Stimulated activated naive CD4-positive, alpha-beta T cell treated with Interleukin-2 at 50 U/mL for 16 hours (primary cell): ENCODE data around the gene NDUFAF7.
"Not testable (repeated sequence)": the region's sequence is repeated elsewhere in the genome, so short reads cannot be mapped to it uniquely, and the experiment has no call there.

Experiments
- DNase-seq: peaks from one replicate; lab custom pipeline; 2025; lab: John Stamatoyannopoulos, UW

Gene NDUFAF7

DNA sequence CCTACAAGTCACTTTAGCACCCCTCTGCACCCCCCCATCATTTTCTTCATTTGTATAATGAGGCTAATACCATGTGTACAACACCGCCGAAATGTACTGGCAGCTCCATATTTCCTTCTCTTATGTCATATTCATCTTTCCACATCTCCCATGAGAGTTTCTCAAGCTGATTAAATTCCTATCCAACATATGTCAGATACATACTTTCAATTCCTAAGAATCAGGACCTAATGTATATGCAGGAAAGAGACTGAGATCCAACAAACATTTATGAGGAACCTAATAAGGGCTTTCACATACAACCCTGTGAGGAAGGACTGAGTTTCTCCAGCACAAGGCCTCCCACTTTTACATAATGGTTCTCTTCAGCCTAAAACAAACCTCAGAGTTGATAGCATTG lies 51.3 kb downstream of the NDUFAF7 start:
- no peak for DNase-seq

DNA sequence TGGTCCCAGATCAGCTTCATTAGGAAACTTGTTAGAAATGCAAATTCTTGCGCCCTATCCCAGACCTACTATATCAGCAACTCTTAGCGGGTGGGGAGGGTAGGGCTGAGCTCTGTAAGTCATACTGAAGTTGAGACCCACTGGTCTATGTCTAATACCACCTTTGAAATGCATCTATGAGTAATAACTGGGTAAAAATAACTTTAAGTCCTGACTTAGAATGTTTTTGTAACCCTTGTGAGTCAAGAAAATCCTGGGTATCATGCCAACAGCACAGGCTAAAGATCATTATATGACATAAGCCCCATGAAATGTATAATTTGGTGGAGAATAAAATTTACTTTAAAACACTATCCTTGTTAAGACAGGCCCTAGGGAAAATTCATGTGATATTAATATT lies 51.7 kb downstream of the NDUFAF7 start:
- DNase-seq, result no peak

DNA sequence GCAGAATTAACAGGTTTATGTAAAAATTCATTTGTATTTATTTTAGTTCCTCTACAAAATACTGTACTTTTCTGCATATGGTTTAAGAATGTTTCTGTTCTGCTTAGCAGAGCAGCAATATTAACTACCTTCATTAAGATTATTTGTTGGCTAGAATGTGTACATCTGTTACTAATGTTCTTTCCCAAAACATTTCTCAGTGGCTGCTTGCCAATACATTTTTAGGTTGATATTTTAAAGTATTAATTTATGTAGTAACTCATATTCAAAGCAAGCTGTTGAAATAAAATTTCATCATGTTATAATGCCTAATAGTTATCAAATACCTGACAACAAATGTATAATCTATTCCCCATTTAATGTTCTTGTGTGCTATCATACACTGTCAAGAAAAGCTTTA lies 52.9 kb downstream of the NDUFAF7 start:
- no peak for DNase-seq

DNA sequence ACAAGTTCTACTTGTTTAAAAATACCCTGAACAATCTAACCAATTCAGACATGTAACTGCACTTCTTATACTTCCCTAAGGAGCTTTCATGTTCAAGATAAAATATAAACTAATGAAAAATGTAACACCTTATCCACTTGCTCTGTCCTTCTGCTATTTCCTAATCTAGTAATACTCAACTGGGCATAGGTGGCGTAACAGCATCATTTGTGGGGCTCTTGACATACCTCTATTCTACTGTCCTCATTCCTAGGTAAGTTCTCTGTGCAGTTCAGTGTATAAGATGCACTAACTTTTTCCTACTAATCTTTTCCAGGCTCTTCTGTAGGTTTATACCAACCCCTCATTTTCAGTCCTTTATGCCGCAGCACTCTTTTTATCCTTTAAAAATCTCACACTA lies 56.5 kb downstream of the NDUFAF7 start:
- no peak for DNase-seq

DNA sequence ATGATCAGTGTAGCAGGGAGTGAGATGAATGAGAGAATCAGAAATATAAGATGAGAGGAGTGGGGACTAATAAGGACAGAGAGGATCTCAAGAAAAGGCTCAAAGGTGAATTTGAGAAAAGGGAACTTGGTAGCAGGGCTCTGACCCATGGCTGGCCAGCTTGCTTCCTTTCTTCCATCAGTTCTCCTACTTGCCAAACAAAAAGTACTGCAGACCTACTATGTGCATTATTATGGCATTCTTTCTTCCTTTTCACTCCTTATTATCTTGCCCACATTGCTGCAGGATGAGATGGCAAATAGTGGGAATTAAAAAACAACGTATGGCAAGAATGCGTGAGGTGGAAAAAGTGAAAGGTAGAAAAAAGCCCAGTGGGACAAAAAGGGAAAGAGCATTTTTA lies 60.2 kb downstream of the NDUFAF7 start:
- DNase-seq, result no peak

DNA sequence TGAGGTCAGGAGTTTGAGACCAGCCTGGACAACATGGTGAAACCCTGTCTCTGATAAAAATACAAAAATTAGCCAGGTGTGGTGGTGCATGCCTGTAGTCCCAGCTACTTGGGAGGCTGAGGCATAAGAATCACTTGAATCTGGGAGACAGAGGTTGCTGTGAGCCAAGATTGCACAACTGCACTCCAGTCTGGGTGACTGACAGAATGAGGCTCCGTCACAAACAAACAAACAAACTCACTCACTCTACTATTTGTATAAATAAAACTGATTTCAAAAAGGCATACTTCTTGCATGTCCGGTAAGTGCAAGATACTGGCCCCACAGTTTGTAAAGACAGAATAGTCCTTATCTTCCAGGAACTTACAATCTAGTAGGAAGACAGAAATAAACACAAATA lies 63.4 kb downstream of the NDUFAF7 start:
- not testable (repeated sequence) for DNase-seq

DNA sequence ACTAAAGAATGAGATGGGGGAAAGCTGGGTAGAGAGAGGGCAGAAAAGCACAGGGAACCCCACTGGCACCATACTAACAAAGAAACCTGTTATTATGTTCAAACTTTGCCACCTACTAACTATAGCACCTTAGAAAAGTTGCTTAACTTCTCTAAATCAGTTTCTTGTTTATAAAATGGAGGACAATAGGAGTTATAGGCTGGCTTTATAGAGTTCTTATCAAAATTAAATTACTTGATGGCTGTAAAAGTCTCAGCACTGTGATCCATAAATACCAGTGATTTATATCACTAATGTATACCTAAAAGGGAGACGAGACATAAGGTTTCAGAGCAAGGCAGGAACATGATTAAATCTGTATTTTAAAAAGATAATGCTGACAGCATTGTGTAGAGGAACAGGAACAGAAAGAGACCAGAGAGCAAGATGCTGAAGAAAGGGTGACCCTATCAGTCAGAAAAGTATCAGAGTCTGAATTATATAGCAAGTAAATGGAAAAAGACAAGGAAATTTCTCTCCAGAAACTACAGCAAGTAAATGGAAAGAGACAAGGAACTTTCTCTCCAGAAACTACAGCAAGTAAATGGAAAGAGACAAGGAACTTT lies 64.1 kb downstream of the NDUFAF7 start:
- DNase-seq, result no peak

DNA sequence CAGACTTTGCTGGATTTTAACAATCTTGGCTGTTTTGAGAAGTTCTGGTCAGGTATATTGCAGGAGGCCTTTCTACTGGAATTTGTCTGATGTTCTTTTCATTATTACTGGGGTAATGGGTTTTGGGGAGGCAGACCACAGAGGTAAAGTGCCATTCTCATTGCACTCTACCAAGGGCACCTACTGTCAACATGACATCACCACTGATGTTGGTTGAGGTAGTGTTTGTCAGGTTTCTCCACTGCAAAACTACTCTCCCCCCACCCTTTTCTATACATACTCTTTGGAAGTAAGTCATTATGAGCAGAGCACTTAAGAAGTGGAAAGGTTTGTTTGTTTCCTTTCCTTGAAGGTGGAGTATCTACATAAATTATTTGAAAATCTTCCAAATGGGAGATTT lies 66.2 kb downstream of the NDUFAF7 start:
- no peak for DNase-seq
